ENCODE results near the gene LGR6.

GRCh38 chr1:202348509-202349205, 155.1 kb downstream of the LGR6 start, which contains the start of gene PPP1R12B:
- TF ChIP-seq SNAI2 (CRISPR knock-in tag; IDR thresholded peaks at IDR 0.05) = no peak
- no peak for TF ChIP-seq PPARA (CRISPR knock-in tag; IDR thresholded peaks at IDR 0.05; ENCODE audit: borderline replicate concordance)
- no peak for TF ChIP-seq BACH2 (CRISPR knock-in tag; IDR thresholded peaks at IDR 0.05; ENCODE audit: borderline replicate concordance)
- TF ChIP-seq TOX (CRISPR knock-in tag; IDR thresholded peaks at IDR 0.05; ENCODE audit: borderline replicate concordance) = no peak
- no peak for TF ChIP-seq TCF4 (CRISPR knock-in tag; IDR thresholded peaks at IDR 0.05; ENCODE audit: borderline replicate concordance)
- TF ChIP-seq ZNF70 (CRISPR knock-in tag; IDR thresholded peaks at IDR 0.05) = no peak
- TF ChIP-seq RARB (CRISPR knock-in tag; IDR thresholded peaks at IDR 0.05) = no peak
- TF ChIP-seq CREB5 (CRISPR knock-in tag; IDR thresholded peaks at IDR 0.05; ENCODE audit: low read depth) = no peak
- no peak for TF ChIP-seq ISL1 (CRISPR knock-in tag; IDR thresholded peaks at IDR 0.05)
- TF ChIP-seq ZC3H10 (CRISPR knock-in tag; IDR thresholded peaks at IDR 0.05) = no peak
